Neural progenitor cell (in vitro differentiated cells): ENCODE results near the gene SDR9C7.

Source experiments
- CTCF ChIP-seq: fragments of 200-600 bp; sonication (generic); IDR thresholded peaks from 2 replicates; pipeline ENCODE4 v1.5.1; 2017; ENCODE audit warnings: antibody characterized with exemption, mild to moderate bottlenecking
- EZH2 ChIP-seq: fragments of 200-600 bp; sonication (generic); IDR thresholded peaks from 2 replicates; pipeline ENCODE4 v1.6.1; 2017; ENCODE audit warnings: antibody characterized with exemption, mild to moderate bottlenecking, moderate library complexity

GRCh38 chr12:56896082-56896481, 38.1 kb downstream of the SDR9C7 start:
- TF ChIP-seq CTCF = no peak
- no peak for TF ChIP-seq EZH2
